GM12864 (cell line): ENCODE measurements around the gene BTN2A1.

ENCODE experiments used
- DNase-seq: peaks from one replicate; pipeline ENCODE4 v3.0.0-alpha.2; 2011; ENCODE audit warnings: low read depth
- H3K4me3 ChIP-seq: 2 replicates; pipeline ENCODE4 v1.5.1; 2011; ENCODE audit warnings: mild to moderate bottlenecking, low read depth, low read length, control low read depth
- TF ChIP-seq, protein P1 (sequence below): IDR thresholded peaks from 2 replicates; pipeline ENCODE4 v1.5.1; 2011; ENCODE audit warnings: low read depth, mild to moderate bottlenecking, moderate library complexity, low read length, control low read depth, inconsistent platforms; ENCODE audit errors: missing control alignments

Gene BTN2A1

DNA sequence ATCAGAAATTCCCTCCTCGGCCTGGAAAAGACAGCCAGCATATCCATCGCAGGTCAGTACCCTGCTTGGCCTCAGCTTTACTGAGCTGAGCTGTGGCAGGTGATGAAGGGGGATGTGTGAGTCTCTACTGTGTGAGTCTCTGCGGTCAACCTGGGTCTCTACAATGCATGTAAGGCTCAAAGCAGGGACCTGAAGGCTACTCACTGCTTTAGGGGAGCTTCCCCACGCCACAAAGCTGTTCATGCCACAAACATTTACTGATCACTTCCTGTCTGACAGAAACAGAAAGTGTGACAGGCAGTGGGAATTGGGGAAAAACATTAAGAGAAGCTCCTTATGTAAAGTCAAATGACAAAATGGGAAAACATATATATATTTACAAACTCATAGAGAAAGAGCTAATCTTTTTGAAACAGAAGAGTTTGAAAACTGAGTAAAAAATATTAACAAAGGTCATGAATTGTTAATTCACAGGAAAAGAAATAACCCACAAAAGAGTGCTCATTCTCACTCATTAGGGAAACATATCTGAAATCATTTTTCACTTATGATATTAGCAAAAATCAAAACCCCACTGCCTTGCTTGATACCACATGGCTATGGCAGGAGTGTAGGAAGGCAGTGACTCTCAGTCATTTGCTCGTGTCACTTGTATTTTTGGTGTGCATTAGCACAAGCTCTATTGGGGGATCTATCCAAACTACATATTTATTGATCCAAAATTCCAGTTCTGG is 11.7 kb upstream of the BTN2A1 start:
- H3K4me3 ChIP-seq = no peak overlapping the region
- DNase-seq = peak; percentile 55
- TF ChIP-seq, protein P1, sequence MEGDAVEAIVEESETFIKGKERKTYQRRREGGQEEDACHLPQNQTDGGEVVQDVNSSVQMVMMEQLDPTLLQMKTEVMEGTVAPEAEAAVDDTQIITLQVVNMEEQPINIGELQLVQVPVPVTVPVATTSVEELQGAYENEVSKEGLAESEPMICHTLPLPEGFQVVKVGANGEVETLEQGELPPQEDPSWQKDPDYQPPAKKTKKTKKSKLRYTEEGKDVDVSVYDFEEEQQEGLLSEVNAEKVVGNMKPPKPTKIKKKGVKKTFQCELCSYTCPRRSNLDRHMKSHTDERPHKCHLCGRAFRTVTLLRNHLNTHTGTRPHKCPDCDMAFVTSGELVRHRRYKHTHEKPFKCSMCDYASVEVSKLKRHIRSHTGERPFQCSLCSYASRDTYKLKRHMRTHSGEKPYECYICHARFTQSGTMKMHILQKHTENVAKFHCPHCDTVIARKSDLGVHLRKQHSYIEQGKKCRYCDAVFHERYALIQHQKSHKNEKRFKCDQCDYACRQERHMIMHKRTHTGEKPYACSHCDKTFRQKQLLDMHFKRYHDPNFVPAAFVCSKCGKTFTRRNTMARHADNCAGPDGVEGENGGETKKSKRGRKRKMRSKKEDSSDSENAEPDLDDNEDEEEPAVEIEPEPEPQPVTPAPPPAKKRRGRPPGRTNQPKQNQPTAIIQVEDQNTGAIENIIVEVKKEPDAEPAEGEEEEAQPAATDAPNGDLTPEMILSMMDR = no peak

DNA sequence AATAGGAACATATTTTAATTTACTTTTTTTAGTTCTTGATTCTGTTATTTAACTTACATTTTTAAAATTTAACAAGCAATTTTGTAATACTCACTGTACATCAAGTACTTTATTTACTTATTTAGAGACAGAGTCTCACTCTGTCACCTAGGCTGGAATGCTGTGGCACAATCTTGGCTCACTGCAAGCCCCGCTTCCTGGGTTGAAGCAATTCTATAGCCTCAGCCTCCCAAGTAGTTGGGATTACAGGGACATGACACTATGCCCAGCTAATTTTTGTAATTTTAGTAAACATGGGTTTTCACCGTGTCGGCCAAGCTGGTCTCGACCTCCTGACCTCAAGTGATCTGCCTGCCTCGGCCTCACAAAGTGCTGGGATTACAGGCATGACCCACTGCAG is 10.5 kb upstream of the BTN2A1 start:
- no peak for DNase-seq
- TF ChIP-seq, protein P1 = no peak

DNA sequence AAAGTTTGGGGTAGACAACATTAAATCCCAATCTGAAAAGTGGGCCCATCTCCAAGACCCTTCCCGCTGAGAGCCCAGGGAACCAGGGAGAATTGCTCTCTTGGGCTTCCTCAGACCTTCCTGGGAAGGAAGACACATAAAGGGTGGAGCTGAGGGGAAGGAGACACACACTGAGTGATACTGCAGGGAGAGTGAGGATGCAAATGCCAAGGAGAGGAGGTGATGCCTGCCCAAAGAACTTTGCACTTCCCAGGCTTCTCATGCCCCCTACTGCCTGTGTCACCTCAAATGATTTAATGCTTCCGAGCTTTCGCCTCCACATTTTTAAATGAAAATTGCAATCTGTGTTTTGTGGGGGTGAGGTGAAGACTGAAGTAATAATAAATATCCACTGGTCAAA is 7.5 kb upstream of the BTN2A1 start:
- TF ChIP-seq, protein P1 = no peak
- no peak for DNase-seq
- H3K4me3 ChIP-seq = no peak overlapping the region

More for the DNA sequence above, 10.5 kb upstream of the BTN2A1 start:
- no peak overlapping the region for H3K4me3 ChIP-seq

DNA sequence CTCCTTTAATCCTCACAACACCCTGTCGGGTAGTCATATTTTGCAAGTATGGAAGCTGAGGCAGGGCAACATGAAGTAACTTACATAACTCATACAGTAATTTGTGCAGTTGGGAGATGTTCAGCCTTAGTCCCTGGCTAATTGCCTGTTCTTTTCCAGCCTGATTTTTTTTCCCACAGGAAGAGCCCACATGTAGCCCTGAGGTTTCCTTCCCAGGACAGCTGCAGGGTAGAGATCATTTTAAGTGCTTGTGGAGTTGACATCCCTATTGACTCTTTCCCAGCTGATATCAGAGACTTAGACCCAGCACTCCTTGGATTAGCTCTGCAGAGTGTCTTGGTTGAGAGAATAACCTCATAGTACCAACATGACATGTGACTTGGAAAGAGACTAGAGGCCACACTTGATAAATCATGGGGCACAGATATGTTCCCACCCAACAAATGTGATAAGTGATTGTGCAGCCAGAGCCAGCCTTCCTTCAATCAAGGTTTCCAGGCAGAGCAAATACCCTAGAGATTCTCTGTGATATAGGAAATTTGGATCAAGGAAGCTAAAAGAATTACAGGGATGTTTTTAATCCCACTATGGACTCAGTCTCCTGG is 5.0 kb upstream of the BTN2A1 start:
- DNase-seq = no peak
- TF ChIP-seq, protein P1 = no peak
- H3K4me3 ChIP-seq = no peak overlapping the region

DNA sequence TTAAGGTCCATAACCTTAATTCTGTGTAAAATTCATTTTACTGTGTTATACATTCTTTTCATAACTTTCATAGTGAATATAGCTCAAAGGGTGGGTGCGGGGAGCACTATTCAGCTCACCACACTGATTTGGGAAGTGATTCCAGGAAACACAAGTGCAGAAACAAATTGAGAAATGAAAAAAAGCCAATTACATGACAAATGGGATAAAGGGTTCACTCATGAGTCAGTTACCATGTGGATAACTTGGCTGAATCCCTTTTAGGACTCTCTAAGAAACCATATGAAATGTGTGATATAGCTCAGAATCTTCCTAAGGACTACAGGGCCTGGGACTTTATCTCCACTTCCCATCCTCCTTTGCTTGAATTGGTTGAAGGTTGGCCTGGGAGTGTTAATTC is 3.1 kb upstream of the BTN2A1 start:
- DNase-seq = no peak
- TF ChIP-seq, protein P1 = no peak
- H3K4me3 ChIP-seq = no peak overlapping the region

DNA sequence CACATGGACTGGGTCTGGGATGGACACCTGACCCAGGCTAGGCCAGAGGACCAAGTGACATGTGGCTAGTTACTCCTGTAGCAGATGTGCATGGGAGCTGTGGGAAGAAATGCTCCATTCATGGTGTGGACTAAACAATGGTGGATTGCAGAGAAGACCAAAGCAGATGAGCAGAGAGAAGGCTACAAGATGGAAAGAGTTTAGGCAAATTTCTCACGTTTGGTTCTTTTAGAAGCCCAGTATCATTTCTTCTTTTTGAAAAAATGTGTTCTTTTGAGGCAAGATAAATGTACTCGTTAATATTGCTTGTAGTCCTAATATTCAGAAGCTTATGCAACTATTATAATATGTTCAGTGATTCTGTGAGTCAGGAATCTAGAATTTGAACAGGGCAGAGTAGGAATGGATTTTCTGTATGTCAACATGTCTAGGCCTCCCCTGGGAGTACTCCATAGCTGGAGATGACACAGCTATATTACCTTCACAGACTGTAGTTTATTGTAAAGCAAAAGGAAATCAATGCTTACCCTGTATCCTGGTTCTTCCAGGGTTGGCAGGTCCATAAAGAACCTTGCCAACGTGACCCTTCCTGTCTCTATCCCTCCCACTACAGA is 2.3 kb upstream of the BTN2A1 start:
- TF ChIP-seq, protein P1 = no peak
- no peak overlapping the region for H3K4me3 ChIP-seq
- no peak for DNase-seq
